Ovary (tissue), 3 donors: ENCODE results near the gene LRRC32.

Source experiments
- CTCF ChIP-seq, 3 donors: fragments of 450-650 bp in 2 of 3; fragments of 200-600 bp in 1 of 3; IDR thresholded peaks; one replicate each; pipeline versions ENCODE4 v1.5.1 to v1.8.0; 2016 to 2022; ENCODE audit warnings: antibody characterized with exemption in 3 of 3, mild to moderate bottlenecking in 1 of 3
- POLR2A ChIP-seq: fragments of 450-650 bp; IDR thresholded peaks from one replicate; pipeline ENCODE4 v1.6.1; 2017; ENCODE audit warnings: antibody characterized with exemption, mild to moderate bottlenecking, moderate library complexity
- donor health status: DM: no; HTN: no; CAD: no.

- TF ChIP-seq CTCF (IDR thresholded peaks at IDR 0.05) (no peak), POLR2A (no peak)
Measured at GRCh38 chr11:76682106-76682505, 11.6 kb upstream of the LRRC32 start.
